CD4-positive, alpha-beta T cell treated with Interleukin-17A for 1 hour (primary cell): ENCODE results near the gene LUC7L3.
"Not testable (repeated sequence)": the region's sequence is repeated elsewhere in the genome, so short reads cannot be mapped to it uniquely, and the experiment has no call there.

Experiments
- DNase-seq: peaks from one replicate; pipeline ENCODE4 v3.0.0-alpha.2; 2020

LUC7L3 gene

DNA sequence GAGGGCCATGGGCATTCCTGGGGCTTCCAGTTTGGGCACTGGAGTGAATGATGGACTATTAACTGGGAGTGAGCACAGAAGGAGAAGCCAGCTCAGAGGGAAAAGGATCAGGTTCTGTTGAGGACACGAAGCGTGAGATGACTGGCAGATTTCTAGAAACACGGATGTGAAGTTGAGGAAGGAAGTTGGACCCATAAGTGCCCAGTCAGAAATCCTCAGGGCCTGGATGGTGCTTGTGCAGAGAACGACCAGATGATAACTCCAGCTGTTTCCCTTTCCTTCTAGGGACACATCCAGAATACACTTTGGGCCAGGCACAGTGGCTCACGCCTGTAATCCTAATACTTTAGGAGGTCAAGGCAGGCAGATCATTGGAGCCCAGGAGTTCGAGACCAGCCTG is 71.2 kb downstream of the LUC7L3 start:
- DNase-seq = no peak

DNA sequence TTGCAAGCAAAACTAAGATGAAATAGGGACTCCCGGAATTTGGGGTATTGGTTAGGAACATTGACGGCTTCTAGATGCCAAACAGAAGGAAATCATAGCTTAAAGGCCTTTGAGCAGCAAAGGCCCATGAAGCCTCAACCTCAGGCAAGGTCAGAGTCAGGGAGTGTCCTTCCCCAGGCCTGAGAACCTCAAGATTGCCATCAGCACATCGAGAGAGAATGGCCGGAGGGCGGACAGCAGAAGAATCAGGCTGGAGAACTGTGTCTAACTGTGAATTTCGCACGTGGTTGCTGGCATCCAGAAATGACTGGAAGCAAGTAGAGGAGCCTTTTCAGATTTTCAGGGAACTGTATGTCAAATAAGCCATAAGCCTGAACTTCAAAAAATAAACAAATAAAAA is 72.7 kb downstream of the LUC7L3 start:
- DNase-seq = no peak

DNA sequence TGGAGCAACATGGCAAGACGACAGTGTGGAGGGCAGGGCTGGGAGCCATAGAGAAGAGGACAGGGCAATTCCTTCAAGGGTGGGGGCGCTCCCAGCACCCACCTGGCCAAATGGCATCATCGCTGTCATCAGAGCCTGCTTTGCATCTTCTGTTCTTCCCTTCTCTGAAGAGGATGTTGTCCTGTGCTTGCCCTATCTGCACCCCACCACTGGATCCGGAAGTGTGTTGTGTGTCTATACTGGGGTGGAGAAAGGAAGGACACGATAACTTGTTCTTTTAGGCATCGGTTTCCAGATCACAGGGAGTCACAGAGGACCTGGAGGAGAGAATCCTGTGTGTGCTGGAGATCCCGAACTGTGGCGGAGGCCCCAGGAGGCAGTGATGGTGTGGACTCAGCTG is 73.6 kb downstream of the LUC7L3 start:
- DNase-seq = no peak

DNA sequence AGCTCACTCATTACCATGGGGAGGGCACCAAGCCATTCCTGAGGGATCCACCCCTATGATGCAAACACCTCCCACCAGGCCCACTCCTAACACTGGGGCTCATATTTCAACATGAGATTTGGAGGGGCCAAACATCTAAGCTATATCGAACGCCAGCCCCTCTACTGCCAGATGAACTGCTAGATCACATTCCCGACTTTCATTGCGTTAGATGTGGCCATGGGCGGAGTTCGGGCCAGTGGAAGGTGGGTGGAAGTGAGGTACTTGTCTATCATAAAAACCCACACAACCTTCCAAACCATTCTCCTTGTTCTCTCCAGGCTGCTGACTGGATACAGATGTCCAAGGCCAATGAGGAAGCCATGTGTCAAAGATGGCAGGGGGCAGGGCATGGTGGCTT is 75.0 kb downstream of the LUC7L3 start:
- DNase-seq = no peak

DNA sequence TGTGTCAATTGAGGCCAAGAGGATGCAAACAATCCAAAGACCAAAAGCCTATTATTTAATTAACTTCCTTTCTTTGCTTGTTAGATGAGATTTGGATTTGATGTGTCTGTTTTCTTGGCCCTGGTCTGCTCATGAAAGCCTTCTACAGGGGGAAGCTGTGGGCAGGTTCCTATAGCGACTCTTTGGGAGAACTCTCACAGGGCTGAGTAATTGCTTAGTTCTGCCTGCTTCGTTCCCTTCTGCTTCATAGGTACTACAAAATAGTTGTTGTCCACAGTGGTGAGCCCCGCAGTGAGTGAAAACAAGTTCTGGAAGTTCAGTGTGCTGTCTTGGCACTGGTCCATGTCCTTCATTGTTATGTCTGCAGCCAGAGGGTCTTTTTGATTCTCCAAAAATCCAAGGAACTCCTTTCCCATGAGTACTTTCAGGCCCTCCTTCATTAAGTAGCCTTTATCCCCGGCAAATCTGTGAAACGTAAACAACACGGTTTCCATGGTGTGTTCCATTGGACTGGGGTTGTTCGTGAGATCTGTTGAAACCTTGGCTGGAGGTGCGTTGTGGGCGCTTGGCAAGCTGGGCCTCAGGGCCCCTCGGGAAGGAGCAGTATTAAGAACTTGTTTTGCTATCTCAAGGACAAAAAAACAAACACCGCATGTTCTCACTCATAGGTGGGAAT is 77.9 kb downstream of the LUC7L3 start:
- no peak for DNase-seq

DNA sequence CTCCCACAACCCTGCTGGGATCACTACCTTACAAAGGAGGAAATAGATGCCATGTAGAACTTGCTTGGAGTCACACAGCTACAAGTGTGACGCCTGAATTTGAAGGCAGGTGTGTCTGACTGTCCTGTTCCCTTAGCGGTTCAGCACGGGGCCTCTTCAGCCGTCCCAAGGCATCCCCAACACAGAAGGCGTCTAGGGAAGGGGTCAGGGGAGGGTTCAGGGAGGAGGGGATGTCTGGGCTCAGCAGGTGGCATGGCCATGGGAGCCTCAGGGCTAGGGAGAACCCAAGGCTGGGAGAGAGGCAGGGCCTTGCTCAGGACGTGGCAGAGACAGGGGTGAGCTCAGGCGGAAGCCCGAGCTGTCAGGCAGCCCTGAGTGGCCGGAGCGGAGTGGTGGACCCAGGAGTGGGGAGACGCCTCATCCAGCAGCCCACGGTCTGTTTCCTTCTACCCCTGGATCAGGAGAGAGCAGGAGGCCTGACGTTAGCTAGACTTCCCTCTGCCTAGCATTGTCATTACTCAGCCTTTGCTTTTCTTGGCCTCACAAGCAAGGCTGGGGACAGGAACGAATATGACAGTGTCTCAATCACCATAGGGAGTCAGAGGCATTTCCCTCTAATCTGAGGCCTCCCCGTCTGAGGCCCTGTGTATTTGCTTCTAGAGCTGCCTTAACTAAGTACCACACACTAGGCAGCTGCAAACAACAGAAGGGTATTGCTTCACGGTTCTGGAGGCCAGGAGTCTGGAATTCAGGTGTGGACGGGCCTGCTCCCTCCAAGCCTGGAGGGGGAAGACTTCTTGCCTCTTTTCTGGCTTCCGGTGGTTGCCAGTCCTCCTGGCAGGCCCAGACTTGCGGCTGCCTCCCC is 79.3 kb downstream of the LUC7L3 start:
- no peak for DNase-seq

DNA sequence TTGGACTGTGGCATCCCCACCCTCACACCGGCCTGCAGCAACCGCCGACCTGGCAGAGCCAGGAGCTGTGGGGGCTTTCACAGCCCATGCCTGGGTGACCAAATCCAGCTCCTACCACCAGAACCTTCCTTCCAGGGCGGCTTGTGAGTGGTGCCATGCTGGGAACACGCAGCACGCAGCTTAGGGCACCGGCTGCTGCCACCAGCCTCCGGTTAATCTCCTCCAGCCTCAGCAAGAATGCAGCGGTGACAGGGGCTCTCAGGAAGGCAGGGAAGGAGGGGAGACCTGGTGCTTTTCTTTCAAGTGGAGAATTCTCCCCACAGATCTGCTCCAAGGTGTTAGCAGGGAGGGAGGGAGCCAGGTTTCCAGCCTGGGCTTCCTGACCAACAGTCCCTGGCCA is 80.2 kb downstream of the LUC7L3 start:
- DNase-seq = no peak

DNA sequence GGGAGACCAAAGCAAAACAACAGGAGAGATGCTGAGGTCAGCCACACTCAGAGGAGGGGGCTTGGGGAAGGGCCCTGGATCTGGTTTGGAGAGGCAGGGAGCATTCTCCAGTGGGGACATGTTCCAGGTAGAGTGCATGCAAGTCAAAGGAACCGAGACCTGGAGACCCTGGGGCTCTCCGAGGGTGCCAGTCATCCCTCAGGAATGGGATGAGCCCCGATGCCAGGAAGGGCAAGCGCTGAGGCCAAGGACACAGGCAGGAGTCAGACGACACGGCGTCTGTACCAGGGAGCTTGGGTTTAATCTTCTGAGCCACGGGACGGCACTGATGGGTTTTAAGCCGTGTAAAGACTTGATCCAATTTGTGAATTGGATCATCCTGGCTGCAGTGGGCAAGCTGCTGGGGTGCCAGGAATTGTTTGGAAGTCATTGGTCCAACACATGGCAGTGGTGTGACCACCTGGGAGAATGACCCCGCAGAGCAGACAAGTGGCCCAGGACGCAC is 80.8 kb downstream of the LUC7L3 start:
- DNase-seq = no peak

DNA sequence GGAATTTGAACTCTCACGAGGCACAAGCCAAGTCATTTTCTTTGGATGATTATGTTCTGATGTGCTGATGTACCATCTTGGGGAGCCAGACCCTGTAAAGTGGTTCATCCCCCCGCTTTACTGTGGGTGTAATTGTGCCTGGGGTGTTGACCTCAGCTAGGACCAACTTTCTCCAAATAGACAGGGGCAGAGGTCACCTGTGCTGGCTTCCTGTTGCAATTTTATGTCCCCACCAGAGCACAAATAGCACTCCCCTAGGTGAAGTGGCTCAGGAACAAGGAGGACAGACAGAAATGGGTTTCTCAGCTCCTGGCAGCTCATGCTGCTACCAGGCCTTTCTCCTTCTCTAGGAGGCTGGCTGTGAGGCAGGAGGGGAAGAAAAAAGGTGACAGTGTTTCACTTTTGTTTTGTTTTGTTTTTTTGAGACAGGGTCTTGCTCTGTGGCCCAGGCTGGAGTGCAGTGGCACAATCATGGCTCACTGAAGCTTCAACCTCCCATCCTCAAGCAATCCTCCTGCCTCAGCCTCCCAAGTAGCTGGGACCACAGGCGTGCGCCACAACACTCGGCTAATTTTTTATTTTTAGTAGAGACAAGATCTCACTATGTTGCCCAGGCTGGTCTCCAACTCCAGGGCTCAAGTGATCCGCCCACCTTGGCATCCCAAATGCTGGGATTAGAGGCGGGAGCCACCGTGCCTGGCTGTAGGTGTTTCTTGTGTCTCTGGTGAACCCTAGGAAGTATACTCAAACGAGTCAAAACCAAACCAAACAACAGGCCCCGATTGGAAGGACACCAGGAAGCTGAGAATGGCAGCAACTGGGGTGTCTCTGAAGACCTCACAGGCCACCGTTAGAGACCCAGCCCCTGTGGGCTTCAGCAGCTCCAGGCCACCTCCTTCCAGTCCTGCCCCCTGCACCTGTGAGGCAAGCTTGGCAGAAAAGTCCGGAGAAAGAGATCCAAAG is 83.5 kb downstream of the LUC7L3 start:
- no peak for DNase-seq

DNA sequence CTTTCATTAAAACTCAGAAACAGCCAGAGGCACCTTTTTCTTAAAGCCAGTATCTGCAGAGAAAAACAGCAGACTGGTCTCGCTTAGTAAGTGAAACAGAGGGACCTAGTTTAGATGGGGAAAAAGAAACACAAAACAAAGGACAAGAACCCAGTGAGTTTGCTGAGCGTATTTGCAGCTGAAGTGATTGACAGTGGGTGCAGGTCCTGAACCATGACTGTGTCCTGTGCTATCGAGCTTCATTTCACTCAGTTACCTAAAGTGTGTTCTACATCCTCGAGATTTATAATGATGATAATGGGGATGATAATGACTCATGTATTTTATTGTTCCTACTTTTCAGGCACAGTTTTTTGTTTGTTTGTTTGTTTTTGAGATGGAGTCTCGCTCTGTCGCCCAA is 84.3 kb downstream of the LUC7L3 start:
- no peak for DNase-seq

DNA sequence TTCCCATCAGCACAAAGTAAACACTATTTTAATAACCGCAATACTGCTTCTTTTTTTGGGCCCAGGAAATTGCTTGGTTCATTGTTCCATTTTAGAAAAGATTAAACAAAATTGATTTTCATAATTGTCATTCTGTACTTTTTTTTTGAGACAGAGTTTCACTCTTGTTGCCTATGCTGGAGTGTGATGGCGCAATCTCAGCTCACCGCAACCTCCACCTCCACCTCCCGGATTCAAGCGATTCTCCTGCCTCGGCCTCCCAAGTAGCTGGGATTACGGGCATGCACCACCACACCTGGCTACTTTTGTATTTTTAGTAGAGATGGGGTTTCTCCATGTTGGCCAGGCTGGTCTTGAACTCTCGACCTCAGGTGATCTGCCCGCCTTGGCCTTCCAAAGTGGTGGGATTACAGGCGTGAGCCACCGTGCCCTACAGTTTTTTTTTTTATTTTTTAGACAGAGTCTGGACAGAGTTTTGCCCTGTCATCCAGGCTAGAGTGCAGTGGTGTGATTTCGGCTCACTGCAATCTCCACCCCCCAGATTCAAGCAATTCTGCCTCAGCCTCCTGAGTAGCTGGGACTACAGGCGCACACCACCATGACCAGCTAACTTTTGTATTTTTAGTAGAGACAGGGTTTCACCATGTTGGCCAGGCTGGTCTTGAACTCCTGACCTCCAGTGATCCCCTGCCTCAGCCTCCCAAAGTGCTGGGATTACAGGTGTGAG is 85.5 kb downstream of the LUC7L3 start:
- DNase-seq = not testable (repeated sequence)

DNA sequence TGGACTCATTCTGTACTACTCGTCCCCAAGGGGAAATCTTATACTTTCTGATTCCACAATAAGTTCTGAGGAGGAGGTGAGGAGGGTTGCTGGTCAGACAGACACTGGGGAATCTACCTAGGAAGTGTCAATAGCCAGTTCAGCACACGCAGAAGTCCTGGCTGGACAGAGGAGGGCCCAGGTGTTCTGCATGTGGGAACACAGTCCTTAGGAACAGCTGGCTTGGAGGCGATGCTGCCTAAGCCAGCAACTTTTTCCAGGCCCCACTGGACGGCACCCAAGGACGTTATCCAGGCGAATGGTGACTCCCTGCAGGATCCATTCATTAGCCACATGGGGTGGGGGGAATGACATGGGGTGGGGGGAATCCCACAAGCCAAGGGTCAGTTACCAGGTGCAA is 86.1 kb downstream of the LUC7L3 start:
- DNase-seq = no peak
